ENCODE data around the gene CMC2.

Gene CMC2

DNA sequence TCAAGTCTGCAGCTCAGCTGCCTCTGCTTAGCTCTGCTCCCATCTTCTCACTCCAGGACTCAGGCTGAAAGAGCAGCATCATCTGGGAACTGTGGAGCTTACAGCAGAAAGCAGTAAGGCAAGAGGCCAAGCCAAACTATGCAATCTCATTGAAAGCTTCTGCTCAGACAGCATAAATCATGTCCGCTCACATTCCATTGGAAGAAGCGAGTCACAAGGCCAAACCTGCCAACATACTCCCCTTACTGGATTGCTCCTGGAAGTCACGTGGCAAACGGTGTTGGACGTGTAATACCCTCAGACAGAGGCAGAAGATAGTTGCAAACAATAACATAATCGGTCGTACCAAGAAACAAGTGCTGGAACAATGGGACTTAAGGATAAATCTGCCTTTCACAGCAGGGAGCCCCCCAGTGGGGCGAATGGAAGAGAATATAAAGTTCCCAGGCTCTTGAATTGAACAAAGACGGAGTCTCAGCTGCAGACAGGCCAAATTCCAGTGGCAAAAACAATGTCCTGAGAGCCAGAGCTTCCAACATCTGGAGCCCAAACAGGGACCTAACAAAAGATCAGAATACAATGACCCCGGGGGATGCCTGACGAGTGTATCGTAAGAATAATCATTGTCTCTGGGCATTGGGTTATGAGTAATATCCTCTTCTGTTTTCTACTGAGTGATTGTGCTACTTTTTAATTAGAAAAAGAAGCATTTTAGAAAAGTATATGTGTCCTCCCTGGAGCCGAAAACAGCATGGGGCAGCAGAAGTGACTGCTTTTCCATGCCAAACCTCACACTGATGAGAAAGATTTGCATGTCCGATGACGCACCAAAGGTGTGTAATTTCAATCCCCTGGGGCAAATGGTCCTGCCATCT lies 68.4 kb downstream of the CMC2 start:
- in situ Hi-C loops (cut with HindIII; ENCODE audit: low sequenced_read_pairs), result no loop called here

DNA sequence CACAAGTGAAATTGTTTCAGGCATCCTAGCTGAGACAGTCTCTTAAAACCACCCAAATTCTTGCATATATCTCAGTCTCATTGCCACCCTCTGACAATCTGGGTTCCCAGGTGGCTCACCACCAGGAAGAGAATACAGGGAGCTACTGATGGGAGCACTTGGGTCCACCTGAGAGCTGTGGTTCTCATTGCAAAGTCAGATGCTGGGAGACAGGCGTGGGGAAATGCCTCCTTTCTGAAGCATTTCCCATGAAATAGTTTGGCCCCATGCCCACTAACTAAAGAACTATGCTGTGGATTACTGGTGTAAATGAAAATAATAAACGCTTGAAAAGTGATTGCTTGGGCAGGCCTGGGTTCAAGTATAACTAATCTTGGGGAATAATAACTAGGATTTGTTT lies 70.3 kb downstream of the CMC2 start:
- in situ Hi-C loops (cut with HindIII; ENCODE audit: low sequenced_read_pairs), result no loop called here

GRCh38 chr16:80935691-80936090 lies 71.0 kb downstream of the CMC2 start:
- in situ Hi-C loops (cut with HindIII; ENCODE audit: low sequenced_read_pairs), result no loop called here

GRCh38 chr16:80932708-80933095 lies 74.0 kb downstream of the CMC2 start:
- in situ Hi-C loops (cut with HindIII; ENCODE audit: low sequenced_read_pairs), result no loop called here

DNA sequence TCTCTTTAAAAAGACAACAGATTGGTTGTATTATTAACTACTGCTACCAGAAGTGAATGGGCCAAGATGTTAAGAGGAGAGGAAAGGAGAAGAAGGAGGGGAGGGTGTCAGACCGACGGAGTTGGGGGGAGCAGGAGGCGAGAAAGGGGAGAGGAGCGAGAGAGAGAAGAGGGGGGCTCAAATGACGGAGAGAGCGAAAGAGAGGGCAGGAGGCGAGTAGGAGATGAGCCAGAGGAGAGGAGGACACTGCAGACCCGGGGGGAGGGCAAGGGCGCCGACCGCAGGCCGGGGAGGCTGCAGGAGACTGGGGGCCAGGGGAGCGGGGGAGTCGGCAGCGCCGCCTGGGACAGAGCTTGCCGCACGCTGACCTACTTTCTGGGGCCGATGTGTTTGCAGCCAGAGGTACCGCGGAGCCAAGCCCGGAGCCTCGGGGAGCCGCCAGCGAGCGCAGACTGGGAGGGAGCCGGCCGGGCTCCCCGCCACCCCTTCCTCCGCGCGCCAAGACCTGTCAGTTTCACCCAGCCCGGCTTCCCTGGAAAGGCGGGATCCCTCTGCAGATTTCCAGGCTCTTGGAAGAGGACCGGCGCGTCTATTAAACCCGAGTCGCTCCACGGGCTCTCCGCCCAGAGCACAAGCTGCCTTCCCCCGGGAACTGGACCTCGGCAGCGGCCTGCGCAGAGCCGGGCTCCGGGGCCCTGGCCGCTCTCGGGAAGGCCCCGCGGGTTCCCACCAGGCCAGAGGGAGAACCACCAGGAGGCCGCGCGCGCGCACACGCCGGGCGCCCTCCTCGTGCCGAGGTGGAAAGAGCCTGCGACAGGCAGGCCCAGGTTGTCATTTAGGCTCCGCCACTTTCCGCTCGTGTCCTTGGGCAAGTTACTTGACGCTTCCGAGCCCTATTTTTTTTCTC lies 74.6 kb downstream of the CMC2 start:
- in situ Hi-C loops (cut with HindIII; ENCODE audit: low sequenced_read_pairs), result no loop called here

DNA sequence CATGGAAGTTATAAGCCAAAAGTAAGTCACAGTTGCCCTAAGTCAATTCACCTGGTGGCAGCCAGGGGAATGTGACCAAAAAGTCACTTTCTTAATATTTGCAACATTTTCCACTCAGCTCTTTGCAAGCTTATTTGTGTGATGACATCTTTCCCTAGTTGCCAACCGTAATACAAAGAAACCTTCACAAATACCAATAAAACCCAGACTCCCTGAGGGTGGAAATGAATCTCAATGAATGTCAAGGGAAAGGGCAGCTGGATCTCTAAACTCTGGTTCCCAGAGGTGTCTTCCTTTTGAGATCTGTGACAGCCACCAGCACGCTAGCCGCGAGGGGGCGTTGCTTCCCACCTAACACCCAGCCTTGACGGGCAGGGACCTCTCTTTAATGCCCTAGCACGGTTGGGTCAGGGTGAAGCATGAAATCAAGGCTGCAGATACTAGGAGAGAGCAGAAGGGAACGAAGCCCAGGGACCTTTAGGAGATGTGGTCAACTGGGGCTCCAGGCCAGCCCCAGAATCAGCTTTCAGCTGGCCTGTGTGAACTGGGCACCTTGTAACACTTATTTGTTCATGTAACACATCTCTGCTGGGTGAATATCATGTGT lies 82.2 kb downstream of the CMC2 start:
- in situ Hi-C loops (cut with HindIII; ENCODE audit: low sequenced_read_pairs), result no loop called here

GRCh38 chr16:80923356-80923755 lies 83.3 kb downstream of the CMC2 start:
- in situ Hi-C loops (cut with HindIII; ENCODE audit: low sequenced_read_pairs), result no loop called here
